RPMI8226 (cell line): ENCODE measurements around the gene ERICH4.
"Not testable (repeated sequence)": the region's sequence is repeated elsewhere in the genome, so short reads cannot be mapped to it uniquely, and the experiment has no call there.

Source experiments
- DNase-seq: peaks from one replicate; pipeline ENCODE4 v3.0.0-alpha.2; 2015

ERICH4 gene

GRCh38 chr19:41479757-41480191 lies 36.8 kb downstream of the ERICH4 start:
- no peak for DNase-seq

- no peak for DNase-seq
Observed at GRCh38 chr19:41480336-41480735, 37.4 kb downstream of the ERICH4 start.

GRCh38 chr19:41484822-41485221 lies 41.9 kb downstream of the ERICH4 start:
- no peak for DNase-seq

- not testable (repeated sequence) for DNase-seq
Observed at GRCh38 chr19:41486953-41487352, 44.0 kb downstream of the ERICH4 start.

- no peak for DNase-seq
Observed at GRCh38 chr19:41492843-41493242, 49.9 kb downstream of the ERICH4 start.
